Spleen (tissue), 7 donors: ENCODE data around the gene PPP2R3A.

Experiments
- POLR2A ChIP-seq, 3 donors: fragments of 450-650 bp; IDR thresholded peaks; one replicate each; pipeline ENCODE4 v1.5.1; 2017; ENCODE audit warnings: antibody characterized with exemption in 3 of 3, mild to moderate bottlenecking in 1 of 3
- TF ChIP-seq, protein P1 (sequence below), 11 experiments: fragments of 200-600 bp in 7 of 11; fragments of 450-650 bp in 4 of 11; sonication (generic) in 4 of 11; IDR thresholded peaks in 8 of 11; conservative IDR thresholded peaks in 3 of 11; 1 replicate in 7 of 11; 2 replicates in 4 of 11; pipeline versions ENCODE4 v1.4.0 to v1.8.0; 2016 to 2021; ENCODE audit warnings: antibody characterized with exemption in 11 of 11, inconsistent platforms in 4 of 11, mild to moderate bottlenecking in 1 of 11
- donor health status: DM: no; HTN: no; CAD: no; lungs with moderate emphysema.
- donor health status: DM: no; HTN: no; CAD: no.
- donor health status: DM: no; HTN: no; CAD: no.

DNA sequence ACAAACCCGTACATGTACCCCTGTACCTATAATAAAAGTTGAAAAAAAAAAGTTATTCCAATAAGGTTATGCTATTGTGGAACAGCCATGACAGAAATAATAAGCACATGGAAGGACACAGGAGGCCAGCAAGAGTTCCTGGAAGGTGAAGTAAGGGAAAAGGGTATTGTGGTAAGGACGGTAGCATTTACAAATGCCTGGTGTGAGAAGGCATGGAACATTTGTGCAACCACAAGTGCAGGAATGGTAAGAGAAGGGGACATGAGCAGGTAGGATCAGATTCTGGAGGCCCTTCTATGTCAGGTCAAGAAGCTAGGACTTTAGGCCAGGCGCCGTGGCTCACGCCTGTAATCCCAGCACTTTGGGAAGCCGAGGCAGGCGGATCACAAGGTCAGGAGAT is 82.5 kb downstream of the PPP2R3A start:
- TF ChIP-seq, protein P1, sequence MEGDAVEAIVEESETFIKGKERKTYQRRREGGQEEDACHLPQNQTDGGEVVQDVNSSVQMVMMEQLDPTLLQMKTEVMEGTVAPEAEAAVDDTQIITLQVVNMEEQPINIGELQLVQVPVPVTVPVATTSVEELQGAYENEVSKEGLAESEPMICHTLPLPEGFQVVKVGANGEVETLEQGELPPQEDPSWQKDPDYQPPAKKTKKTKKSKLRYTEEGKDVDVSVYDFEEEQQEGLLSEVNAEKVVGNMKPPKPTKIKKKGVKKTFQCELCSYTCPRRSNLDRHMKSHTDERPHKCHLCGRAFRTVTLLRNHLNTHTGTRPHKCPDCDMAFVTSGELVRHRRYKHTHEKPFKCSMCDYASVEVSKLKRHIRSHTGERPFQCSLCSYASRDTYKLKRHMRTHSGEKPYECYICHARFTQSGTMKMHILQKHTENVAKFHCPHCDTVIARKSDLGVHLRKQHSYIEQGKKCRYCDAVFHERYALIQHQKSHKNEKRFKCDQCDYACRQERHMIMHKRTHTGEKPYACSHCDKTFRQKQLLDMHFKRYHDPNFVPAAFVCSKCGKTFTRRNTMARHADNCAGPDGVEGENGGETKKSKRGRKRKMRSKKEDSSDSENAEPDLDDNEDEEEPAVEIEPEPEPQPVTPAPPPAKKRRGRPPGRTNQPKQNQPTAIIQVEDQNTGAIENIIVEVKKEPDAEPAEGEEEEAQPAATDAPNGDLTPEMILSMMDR (IDR thresholded peaks at IDR 0.05 in 8 of 11, conservative IDR thresholded peaks at IDR 0.05 in 3 of 11): no peak
- no peak for TF ChIP-seq POLR2A (IDR thresholded peaks at IDR 0.05)
